Activated CD4-positive, alpha-beta T cell treated with anti-CD3 and anti-CD28 coated beads, Interleukin-2, amount 50 U/mL, for 1 hour (primary cell): Measurements from ENCODE around the gene LILRB4.
"Not testable (repeated sequence)": the region's sequence is repeated elsewhere in the genome, so short reads cannot be mapped to it uniquely, and the experiment has no call there.

Experiments
- DNase-seq: peaks from one replicate; pipeline ENCODE4 v3.0.0-alpha.2; 2020

The LILRB4 gene

DNA sequence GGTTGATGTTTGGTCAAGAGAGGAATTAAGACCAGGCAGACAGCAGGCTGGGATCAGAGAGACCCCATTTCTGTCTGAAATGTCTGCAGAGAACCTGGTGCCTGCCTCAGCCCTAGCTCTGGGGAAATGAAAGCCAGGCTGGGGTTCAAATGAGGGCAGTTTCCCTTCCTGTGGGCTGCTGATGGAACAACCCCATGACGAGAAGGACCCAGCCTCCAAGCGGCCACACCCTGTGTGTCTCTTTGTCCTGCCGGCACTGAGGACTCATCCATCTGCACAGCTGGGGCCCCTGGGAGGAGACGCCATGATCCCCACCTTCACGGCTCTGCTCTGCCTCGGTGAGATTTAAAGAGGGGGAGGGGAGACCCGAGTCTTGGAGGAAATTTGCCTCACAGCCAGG, at the start of gene LILRB4:
Gene LILRB4 (plus strand): TSS at position 256 of the 400 bp plus-strand sequence. CDS start 49 bp downstream, at position 305.
- DNase-seq, result no peak

- DNase-seq, result no peak
Measured at GRCh38 chr19:54614726-54615125, 48.1 kb upstream of the LILRB4 start.

DNA sequence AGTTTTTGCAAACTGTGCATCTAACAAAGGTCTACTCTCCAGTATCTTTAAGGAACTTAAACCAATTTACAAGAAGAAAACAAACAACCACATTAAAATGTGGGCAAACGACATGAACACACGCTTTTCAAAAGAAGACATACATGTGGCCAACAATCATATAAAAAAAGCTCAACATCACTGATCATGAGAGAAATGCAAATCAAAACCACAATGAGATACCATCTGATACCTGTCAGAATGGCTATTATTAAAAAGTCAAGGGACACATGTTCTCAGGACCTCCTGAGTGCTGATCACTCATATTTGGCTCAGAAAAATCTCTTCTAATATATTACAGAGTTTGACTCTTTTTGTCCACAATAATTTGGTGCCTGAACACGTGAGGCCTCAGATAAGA, 46.7 kb upstream of the LILRB4 start:
- DNase-seq, result no peak

DNA sequence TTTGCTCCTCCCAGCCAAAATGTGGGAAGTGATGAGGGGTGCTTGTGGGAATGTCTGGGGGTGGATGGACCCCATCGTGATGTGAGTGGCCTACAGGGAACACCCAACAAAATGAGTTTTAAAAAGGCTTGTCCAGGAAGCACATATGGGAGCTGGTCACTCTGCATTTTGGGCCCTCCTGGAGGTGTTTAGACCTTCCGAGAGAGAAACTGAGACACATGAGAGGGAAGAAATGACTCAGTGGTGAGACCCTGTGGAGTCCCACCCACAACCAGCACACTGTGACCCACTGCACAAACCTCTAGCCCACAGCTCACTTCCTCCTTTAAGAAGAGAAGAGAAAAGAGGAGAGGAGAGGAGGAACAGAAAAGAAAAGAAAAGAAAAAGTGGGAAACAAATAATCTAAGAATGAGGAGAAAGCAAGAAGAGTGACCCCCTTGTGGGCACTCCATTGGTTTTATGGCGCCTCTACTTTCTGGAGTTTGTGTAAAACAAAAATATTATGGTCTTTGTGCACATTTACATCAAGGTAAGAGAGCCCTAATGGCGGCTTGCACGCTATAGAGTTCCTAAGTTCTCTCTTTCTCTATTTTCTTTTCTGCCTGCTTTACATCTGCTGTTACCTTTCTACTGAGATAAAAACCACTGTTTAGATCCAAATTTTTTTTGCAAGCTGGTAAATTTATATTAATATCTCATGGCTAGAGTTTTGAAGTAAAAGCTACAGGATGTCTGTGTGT, 45.8 kb upstream of the LILRB4 start:
- no peak for DNase-seq

DNA sequence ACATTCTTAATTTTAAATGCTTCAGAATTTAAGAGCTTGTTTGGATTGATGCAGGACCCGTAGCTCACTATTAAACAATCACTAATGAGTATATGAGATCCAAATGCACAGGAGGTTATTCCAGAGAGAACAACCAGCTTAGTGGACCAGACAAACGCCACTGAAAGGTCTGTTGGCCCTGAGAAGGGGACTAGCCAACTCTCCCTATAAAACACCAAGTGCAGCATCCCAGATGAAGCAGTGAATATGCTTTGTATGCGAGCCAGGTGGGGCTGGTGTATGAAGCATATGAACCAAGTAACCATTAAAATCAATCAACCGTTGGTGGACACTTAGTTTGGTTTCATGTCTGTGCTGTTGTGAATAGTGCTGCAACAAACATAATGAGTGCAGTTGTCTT, 42.3 kb upstream of the LILRB4 start:
- no peak for DNase-seq

DNA sequence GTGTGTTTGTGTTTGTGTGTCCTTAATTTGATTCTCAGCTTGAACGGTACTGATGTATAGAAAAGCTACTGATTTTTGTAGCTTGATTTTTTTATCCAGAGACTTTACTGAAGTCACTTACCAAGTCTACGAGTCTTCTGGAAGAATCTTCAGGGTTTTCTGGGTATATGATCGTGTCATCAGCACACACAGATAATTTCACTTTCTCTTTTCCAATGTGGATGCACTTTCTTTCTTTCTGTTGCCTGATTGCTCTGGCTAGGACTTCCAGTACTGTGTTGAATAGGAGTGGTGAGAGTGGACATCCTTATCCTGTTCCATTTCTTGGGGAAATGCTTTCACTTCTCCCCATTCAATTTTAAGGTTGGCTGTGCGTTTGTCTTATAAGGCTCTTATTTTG, 40.4 kb upstream of the LILRB4 start:
- DNase-seq, result no peak

GRCh38 chr19:54624234-54624633, 38.6 kb upstream of the LILRB4 start:
- DNase-seq, result not testable (repeated sequence)

DNA sequence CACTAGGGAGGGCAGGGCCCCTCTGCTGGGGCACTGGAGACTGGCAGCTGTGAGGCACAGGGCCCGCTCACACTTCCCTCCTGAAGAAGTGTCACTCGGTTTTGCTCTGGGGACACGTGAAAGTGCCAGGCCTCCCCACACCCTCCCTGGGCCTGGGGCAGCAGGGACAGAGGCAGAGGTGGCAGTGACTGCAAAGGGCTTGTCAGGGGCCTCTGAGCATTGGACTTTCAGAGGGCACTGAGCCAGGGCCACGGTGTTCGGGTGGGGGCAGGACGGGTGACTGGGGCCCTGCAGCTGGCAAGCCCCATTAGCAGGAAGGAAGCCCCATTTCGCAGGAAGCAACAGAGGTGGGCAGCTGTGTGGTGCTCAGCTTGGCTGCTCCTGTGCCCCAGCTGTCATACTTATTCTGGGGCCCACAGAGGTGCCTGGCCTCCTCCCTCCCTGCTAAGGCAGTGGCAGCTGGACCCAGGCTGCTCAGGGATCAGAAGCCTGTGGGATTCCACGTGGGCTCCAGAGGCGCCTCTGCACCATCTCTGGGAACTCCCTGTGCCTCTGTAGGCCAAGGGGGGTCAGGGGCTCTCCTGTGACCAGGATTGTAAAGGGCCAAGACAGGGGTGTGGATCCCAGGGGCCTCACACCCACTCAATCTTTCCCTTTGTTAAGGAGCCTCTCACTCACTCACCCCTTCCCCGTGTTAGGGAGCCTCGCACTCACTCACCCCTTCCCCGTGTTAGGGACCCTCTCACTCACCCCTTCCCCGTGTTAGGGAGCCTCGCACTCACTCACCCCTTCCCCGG, 37.7 kb upstream of the LILRB4 start:
- DNase-seq, result not testable (repeated sequence)

DNA sequence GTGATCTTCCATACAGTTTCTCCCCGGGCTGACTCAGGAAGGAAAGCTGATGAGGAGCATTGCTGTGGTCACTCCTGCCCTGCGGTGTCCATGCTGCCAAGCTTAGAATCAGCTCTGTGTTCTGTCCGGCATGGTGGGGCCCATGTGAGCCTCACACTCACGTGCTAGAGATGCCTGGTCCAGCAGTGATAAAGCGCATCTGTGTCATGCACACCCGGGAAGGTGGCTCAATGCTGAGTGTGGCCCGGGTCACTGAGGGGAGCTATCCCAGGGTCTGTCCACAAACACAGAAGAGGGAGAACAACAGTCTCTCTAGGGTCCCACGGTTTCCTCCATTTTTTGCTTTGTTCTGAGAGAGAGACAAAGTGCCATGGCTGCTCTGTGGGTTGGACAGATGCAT, 36.0 kb upstream of the LILRB4 start:
- no peak for DNase-seq

DNA sequence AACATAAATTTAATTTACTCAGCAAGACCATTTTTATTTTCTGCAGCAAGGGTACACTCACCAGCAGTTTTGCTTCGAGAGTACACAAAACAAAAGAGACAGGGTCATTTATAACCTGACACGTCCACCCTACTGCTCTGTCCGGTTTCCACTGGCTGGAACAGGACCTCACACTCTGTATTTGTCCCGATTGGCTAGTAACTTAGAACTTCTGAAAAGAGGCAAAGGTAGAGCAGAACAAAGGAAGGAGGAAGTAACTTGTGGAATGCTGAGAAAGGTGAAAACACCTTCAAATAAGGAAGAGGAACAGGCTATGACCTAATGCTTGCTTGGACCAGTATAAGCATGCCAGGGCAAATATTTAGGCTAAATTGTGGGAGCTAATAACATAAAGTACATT, 34.9 kb upstream of the LILRB4 start:
- not testable (repeated sequence) for DNase-seq

GRCh38 chr19:54630262-54630661, 32.5 kb upstream of the LILRB4 start, which contains the start of gene LILRB1:
LILRB1 (plus strand) TSS chr19:54630484; CDS start chr19:54631074, 590 bp downstream.
- DNase-seq, result not testable (repeated sequence)

GRCh38 chr19:54630782-54631181, 32.0 kb upstream of the LILRB4 start:
- no peak for DNase-seq

- not testable (repeated sequence) for DNase-seq
Measured at GRCh38 chr19:54631489-54632337, 31.1 kb upstream of the LILRB4 start.

GRCh38 chr19:54632517-54632916, 30.3 kb upstream of the LILRB4 start:
- not testable (repeated sequence) for DNase-seq

GRCh38 chr19:54633401-54633800, 29.4 kb upstream of the LILRB4 start:
- no peak for DNase-seq

- DNase-seq, result not testable (repeated sequence)
Measured at GRCh38 chr19:54636081-54636480, 26.7 kb upstream of the LILRB4 start.

GRCh38 chr19:54638683-54639082, 24.1 kb upstream of the LILRB4 start:
- no peak for DNase-seq

GRCh38 chr19:54642953-54643352, 19.8 kb upstream of the LILRB4 start:
- DNase-seq, result not testable (repeated sequence)

DNA sequence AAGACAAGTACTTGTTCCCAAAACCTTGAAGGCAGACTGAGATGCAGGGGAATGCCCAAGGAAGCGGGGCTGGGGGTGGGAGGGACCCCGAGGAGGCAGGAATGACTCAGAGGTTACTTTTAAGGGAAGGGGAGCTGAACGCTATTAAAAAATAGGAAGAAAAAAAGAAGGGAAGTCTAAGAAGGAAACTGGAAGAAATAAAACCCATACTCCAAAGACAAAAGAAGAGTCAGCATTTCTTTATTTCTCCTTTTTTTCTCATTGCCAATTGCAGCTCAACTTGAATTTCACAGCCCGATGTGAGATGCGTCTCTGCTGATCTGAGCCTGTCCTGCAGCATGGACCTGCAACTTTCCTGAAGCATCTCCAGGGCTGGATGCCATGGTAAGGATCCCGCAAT, 19.2 kb upstream of the LILRB4 start:
- DNase-seq, result not testable (repeated sequence)

DNA sequence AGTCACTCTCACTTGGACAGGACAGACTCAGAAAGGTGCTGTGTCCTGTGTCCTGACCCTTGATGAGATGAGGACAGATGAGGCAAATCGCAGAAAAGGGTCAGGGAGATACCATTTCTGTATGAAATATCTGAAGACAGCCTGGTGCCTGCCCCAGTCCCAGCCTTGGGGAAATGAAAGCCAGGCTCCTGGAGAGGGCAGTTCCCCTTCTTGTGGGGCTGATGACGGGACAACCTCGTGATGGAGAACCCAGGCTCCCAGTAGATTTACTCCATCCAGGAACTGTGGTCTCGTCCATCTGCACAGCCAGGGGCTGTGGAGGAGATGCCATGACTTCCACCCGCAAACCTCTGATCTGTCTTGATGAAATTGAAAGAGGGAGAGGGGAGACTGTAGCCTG, 18.7 kb upstream of the LILRB4 start:
- DNase-seq, result no peak

GRCh38 chr19:54646331-54646841, 16.4 kb upstream of the LILRB4 start:
- DNase-seq, result no peak

DNA sequence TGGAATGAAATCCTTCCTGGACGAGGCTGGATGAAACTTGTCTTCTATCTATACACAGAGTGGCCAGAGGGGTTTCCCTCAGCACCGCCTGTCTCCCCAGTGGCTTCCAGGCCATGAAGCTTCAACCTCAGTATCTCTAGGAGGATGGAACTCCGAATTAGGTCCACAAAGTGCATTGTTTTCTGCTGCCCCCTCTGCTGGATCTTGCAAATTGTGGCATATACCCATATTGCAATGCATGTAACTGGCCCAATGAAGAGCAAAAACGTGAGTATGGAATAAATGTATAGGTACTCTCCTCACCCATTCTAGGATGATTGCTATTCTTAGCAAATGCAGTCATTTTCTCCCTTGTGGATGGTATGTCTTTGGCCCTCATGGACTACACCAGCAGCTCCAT, 14.7 kb upstream of the LILRB4 start:
- DNase-seq, result no peak

DNA sequence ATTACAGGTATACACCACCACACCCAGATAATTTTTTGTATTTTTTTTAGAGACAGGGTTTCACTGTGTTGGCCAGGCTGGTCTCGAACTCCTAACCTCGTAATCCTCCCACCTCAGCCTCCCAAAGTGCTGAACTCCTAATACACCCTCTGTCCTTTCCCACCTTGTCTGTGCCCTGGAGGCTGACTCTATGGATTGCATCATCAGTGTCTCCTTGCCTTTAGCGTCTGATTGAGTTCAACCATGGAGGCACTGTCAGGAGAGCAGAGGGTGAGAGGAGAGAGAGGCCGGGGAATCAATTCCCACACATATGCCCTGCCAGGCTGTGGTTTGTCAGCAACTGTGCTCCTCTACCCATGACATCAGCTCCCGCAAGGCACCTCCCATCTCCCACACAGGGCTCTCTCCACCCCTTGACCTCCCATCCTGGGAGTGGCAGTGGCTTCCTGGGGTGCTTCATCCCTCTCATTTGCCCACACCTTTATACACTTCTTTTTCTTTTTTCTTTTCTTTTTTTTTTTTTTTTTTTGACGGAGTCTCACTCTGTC, 12.6 kb upstream of the LILRB4 start:
- DNase-seq, result no peak
